Neutrophil (primary cell): ENCODE measurements around the gene ST8SIA6.

Experiments used
- H3K27ac ChIP-seq: fragments of 200-600 bp; sonication (generic); 2 replicates; pipeline ENCODE4 v1.5.1; 2016; ENCODE audit warnings: mild to moderate bottlenecking, moderate library complexity
- H3K27me3 ChIP-seq: fragments of 200-600 bp; sonication (generic); 2 replicates; pipeline ENCODE4 v1.6.0; 2016; ENCODE audit warnings: mild to moderate bottlenecking
- H3K36me3 ChIP-seq: fragments of 200-600 bp; sonication (generic); 2 replicates; pipeline ENCODE4 v1.5.1; 2017
- H3K4me1 ChIP-seq, 2 experiments: fragments of 200-600 bp in 1 of 2; sonication (generic) in 1 of 2; 1 replicate in 1 of 2; 2 replicates in 1 of 2; pipeline versions ENCODE4 v1.5.1 to v1.6.1; 2013 to 2016; ENCODE audit warnings: low read depth in 1 of 2, low read length in 1 of 2, mild to moderate bottlenecking in 1 of 2, moderate library complexity in 1 of 2; ENCODE audit not compliant: control insufficient read depth in 1 of 2, insufficient read depth in 1 of 2
- H3K4me3 ChIP-seq, 2 experiments: fragments of 200-600 bp in 1 of 2; sonication (generic) in 1 of 2; 1 replicate in 1 of 2; 2 replicates in 1 of 2; pipeline ENCODE4 v1.5.1; 2013 to 2016; ENCODE audit warnings: low read depth in 1 of 2, low read length in 1 of 2, mild to moderate bottlenecking in 1 of 2, moderate library complexity in 1 of 2
- H3K9me3 ChIP-seq: fragments of 200-600 bp; sonication (generic); 2 replicates; pipeline ENCODE4 v1.5.1; 2016
- CTCF ChIP-seq: fragments of 200-600 bp; sonication (generic); IDR thresholded peaks from 2 replicates; pipeline ENCODE4 v1.5.1; 2016; ENCODE audit warnings: antibody characterized with exemption

Gene ST8SIA6

GRCh38 chr10:17432723-17433122 is 21.7 kb downstream of the ST8SIA6 start:
- Histone ChIP-seq H3K4me3 (no peak overlapping the region), H3K27ac (no peak overlapping the region)
- TF ChIP-seq CTCF: no peak

GRCh38 chr10:17431871-17432311 is 22.5 kb downstream of the ST8SIA6 start:
- TF ChIP-seq CTCF: no peak
- Histone ChIP-seq H3K27ac (no peak overlapping the region), H3K27me3 (peaks cover 71% of the 10 kb centered on the region), H3K4me1 (peaks cover 0 to 10% of the 10 kb centered on the region in 2 experiments), H3K4me3 (no peak overlapping the region), H3K36me3 (no peaks in the 10 kb centered on the region), H3K9me3 (no peaks in the 10 kb centered on the region)

More at GRCh38 chr10:17432723-17433122, 21.7 kb downstream of the ST8SIA6 start:
- no peaks in the 10 kb centered on the region for H3K36me3 ChIP-seq
- peaks cover 63% of the 10 kb centered on the region for H3K27me3 ChIP-seq
- peaks cover 0 to 10% of the 10 kb centered on the region in 2 experiments for H3K4me1 ChIP-seq
- no peaks in the 10 kb centered on the region for H3K9me3 ChIP-seq

DNA sequence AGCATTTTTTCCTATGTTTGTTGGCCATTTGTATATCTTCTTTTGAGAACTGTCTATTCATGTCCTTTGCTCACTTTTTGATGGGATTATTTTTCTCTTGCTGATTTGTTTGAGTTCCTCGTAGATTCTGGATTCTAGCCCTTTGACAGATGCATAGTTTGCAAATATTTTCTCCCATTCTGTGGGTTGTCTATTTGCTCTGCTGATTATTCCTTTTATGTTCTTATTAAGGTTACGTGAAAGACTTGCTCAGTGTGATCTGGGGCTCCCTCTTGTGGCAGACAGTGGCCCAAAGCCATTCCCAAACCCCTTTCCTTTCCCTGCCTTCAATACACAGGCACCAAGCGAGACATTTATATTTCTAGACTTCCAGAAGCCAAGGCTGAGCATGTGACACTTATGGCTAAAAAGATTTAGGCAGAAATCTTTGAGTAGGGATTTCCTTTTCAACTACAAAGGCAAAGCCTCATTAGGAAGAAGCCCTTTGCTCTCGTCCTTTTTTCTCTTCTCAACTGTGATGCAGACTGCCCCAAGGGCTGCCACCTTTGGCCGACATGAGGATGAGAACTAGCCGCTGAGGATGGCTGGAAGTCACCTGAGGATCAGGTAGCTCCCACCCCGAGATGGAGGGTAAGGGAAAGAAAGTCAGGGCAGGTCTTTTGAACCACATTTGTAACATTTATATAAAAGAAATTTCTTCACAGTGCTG is 23.6 kb downstream of the ST8SIA6 start:
- no peaks in the 10 kb centered on the region for H3K36me3 ChIP-seq
- H3K27ac ChIP-seq: no peak overlapping the region
- no peaks in the 10 kb centered on the region for H3K9me3 ChIP-seq
- H3K4me1 ChIP-seq: peaks cover 0 to 10% of the 10 kb centered on the region in 2 experiments
- no peak for TF ChIP-seq CTCF
- no peak overlapping the region for H3K4me3 ChIP-seq
- H3K27me3 ChIP-seq: peaks cover 80% of the 10 kb centered on the region

DNA sequence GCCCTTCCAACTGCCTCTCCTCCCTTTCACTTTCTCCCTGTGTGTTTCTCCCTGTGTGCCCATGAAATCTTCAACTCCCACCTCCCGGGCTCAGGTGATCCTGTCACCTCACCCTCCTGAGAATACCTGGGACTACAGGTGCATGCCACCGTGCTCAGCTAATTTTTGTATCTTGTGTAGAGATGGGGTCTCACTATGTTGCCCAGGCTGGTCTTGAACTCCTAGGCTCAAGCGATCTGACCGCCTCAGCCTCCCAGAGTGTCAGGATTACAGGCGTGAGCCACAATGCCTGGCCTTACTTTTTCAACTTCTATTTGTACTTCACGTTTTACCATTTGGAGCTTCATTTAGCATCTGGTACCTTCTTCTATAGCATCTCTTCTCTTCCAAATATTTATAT is 24.9 kb downstream of the ST8SIA6 start:
- TF ChIP-seq CTCF: no peak
- no peak overlapping the region for H3K27ac ChIP-seq
- H3K36me3 ChIP-seq: no peaks in the 10 kb centered on the region
- H3K9me3 ChIP-seq: no peaks in the 10 kb centered on the region
- H3K27me3 ChIP-seq: peaks cover 71% of the 10 kb centered on the region
- H3K4me3 ChIP-seq: no peak overlapping the region
- peaks cover 0 to 10% of the 10 kb centered on the region in 2 experiments for H3K4me1 ChIP-seq

GRCh38 chr10:17428351-17429097 is 25.9 kb downstream of the ST8SIA6 start:
- TF ChIP-seq CTCF: no peak
- Histone ChIP-seq H3K4me3 (no peak overlapping the region), H3K27ac (no peak overlapping the region)

More at GRCh38 chr10:17428351-17429097, 25.9 kb downstream of the ST8SIA6 start:
- peaks cover 66% of the 10 kb centered on the region for H3K27me3 ChIP-seq
- H3K36me3 ChIP-seq: no peaks in the 10 kb centered on the region
- H3K9me3 ChIP-seq: no peaks in the 10 kb centered on the region
- peaks cover 0 to 10% of the 10 kb centered on the region in 2 experiments for H3K4me1 ChIP-seq
